Spleen (tissue), 7 donors: ENCODE results near the gene SUSD6.

Experiments
- POLR2AphosphoS5 ChIP-seq, 3 donors: sonication (generic); formaldehyde crosslinking; IDR thresholded peaks; one replicate each; pipeline ENCODE4 v1.5.1; 2017; ENCODE audit warnings: antibody characterized with exemption in 3 of 3
- TF ChIP-seq, protein P1 (sequence below), 11 experiments: fragments of 200-600 bp in 7 of 11; fragments of 450-650 bp in 4 of 11; sonication (generic) in 4 of 11; IDR thresholded peaks in 8 of 11; conservative IDR thresholded peaks in 3 of 11; 1 replicate in 7 of 11; 2 replicates in 4 of 11; pipeline versions ENCODE4 v1.4.0 to v1.8.0; 2016 to 2021; ENCODE audit warnings: antibody characterized with exemption in 11 of 11, inconsistent platforms in 4 of 11, mild to moderate bottlenecking in 1 of 11
- donor health status: DM: no; HTN: no; CAD: no; lungs with moderate emphysema.
- donor health status: DM: no; HTN: no; CAD: no.
- donor health status: DM: no; HTN: no; CAD: no.

DNA sequence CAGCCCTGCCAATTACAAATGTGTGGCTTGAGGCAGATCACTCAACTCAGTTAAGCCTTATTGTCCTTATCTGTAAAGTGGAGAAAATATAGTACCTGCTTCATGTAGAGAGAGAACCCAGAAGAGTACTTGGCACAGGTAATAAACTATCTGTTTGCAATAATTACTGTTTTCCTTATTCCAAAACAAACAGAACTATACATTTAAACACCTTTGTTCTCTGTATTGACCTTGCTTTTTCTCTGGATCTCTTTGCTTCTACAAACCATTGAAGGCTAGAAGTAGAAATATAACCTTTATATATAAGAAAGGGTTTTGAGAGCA, 84.8 kb downstream of the SUSD6 start:
- TF ChIP-seq, protein P1, sequence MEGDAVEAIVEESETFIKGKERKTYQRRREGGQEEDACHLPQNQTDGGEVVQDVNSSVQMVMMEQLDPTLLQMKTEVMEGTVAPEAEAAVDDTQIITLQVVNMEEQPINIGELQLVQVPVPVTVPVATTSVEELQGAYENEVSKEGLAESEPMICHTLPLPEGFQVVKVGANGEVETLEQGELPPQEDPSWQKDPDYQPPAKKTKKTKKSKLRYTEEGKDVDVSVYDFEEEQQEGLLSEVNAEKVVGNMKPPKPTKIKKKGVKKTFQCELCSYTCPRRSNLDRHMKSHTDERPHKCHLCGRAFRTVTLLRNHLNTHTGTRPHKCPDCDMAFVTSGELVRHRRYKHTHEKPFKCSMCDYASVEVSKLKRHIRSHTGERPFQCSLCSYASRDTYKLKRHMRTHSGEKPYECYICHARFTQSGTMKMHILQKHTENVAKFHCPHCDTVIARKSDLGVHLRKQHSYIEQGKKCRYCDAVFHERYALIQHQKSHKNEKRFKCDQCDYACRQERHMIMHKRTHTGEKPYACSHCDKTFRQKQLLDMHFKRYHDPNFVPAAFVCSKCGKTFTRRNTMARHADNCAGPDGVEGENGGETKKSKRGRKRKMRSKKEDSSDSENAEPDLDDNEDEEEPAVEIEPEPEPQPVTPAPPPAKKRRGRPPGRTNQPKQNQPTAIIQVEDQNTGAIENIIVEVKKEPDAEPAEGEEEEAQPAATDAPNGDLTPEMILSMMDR (IDR thresholded peaks at IDR 0.05 in 8 of 11, conservative IDR thresholded peaks at IDR 0.05 in 3 of 11): no peak
- no peak for TF ChIP-seq POLR2AphosphoS5 (IDR thresholded peaks at IDR 0.05)
